ENCODE data around the gene BRAT1. TPM values are rescaled to one million over a fixed set of nuclear protein-coding genes. Genes with fewer than 3 reads are reported as not detected.
A peak's percentile ranks its signal among the peaks of the same experiment; 100 is the strongest.

The BRAT1 gene
- 10 to 100 TPM; 40.5 to 88.4 (median 60.6) TPM for total RNA-seq

DNA sequence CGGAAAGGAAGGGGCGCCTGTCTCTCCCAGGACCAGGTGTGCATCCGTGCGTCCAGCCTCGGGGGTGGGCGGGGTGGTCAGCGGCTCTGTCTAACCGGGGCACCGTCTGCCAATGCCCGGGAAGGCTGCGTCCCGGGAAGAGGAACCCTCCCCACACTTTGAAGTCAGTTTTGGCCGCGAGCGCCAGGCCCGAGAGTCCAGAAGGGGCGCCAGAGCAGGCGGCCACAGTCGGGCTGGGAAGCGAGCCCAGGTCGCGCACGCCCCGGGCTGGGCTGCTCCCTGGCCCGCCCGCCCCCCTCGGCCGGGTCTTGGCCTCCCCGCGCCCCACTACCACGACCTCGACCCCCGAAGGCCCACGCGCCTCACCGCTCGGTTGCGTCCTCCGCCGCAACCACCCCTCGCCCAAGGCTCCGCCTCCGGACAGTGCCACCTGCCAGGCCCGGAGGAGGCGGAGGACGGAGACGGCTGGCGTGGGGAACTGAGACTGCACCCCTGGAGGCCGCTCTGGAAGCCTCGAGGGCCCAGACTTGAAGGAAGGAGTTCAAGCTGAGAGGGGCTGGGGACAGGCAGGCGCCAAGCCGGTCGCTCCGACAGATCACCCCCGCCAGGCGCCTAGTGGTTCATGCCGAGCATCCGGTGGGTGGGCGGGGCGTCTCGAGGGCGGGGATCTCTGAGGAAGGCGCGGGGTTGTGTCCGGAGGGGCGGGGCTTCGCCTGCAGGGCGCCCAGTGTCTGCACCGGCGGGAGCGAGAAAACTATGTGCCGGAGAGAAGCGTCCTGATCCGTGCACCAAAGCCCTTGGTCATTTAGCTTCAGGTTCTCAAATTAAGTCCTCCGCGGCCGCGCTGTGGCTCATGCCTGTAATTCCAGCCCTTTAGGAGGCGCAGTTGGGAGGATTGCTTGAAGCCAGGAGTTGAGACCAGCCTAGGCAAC lies at the start of gene BRAT1:
TSS of gene BRAT1 (minus strand) at position 404 of the 932 bp plus-strand sequence. CDS start 1,093 bp downstream, outside the sequence.
- H3K4me3 ChIP-seq (ENCODE audit: low read depth, poor library complexity, severe bottlenecking), result peak within 1 kb of the TSS; percentile 56
- TF ChIP-seq, protein P1, sequence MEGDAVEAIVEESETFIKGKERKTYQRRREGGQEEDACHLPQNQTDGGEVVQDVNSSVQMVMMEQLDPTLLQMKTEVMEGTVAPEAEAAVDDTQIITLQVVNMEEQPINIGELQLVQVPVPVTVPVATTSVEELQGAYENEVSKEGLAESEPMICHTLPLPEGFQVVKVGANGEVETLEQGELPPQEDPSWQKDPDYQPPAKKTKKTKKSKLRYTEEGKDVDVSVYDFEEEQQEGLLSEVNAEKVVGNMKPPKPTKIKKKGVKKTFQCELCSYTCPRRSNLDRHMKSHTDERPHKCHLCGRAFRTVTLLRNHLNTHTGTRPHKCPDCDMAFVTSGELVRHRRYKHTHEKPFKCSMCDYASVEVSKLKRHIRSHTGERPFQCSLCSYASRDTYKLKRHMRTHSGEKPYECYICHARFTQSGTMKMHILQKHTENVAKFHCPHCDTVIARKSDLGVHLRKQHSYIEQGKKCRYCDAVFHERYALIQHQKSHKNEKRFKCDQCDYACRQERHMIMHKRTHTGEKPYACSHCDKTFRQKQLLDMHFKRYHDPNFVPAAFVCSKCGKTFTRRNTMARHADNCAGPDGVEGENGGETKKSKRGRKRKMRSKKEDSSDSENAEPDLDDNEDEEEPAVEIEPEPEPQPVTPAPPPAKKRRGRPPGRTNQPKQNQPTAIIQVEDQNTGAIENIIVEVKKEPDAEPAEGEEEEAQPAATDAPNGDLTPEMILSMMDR (IDR thresholded peaks at IDR 0.05), result no peak
- TF ChIP-seq POLR2A (IDR thresholded peaks at IDR 0.05), result peak in 1 of 2 donors; percentile 8
- WGBS, 2 donors, result 0% methylated on average over 48 to 56 of the region's 79 CpGs
- intact Hi-C loops (cut with DNase I; ENCODE audit: low total_unique reads), result no loop called here
- DNase-seq (ENCODE audit: low spot score in 2 of 2), result peak; percentile 96 to 100

- WGBS, 2 donors, result 88 to 91% methylated on average over 29 of the region's 29 CpGs
- H3K4me3 ChIP-seq (ENCODE audit: low read depth, poor library complexity, severe bottlenecking), result no peak overlapping the region
- intact Hi-C loops (cut with DNase I; ENCODE audit: low total_unique reads), result no loop called here
- DNase-seq (ENCODE audit: low spot score in 2 of 2), result no peak
- no peak for TF ChIP-seq POLR2A (IDR thresholded peaks at IDR 0.05)
These were observed 49.4 kb upstream of the BRAT1 start for GRCh38 chr7:2604608-2605174.

DNA sequence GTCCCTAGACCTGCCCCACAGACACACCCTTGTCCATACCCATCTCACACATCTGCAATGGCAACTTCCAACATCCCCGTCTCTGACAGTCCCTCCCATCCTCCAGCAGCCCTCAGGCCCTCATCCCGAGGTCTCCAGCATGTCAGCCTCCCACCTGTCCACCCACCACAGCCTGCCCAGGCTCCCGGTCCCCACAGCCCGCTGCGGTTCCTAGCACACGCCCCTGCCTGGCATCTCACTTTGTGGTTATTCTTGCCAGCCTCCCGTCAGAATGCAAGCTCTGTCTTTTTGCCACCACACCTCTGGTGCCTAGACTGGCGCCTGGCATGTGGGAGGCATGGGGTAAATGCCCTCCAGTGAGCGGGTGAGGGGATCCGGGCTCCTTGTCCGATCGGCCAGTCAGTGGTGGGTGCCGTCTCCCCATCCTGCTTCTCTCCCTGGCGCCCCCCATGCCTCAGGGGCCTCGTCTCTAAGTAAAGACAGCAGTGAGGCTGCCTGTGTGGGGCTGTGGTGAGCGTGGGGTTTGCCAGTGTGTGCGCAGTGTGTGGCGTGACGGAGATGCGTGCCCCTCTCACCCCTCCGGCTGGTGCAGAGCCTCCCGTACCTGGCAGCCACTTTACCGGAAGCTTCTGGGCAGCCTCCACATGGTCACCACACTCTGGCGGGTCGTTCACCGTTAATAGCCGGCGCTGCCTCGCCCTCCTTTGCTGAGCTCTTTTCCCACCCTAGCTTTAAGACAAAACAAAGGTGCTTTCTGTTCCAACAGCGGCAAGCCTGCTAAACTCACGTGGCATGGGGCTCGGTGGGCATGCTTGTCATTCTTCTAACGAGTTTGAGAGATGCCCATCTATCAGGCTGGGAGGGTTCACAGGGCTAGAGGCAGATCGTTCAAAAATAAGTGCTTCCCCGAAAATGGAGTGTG lies 48.0 kb upstream of the BRAT1 start:
- no peak for DNase-seq (ENCODE audit: low spot score in 2 of 2)
- WGBS, 2 donors, result 84 to 89% methylated on average over 33 to 35 of the region's 35 CpGs
- H3K4me3 ChIP-seq (ENCODE audit: low read depth, poor library complexity, severe bottlenecking), result no peak overlapping the region
- intact Hi-C loops (cut with DNase I; ENCODE audit: low total_unique reads), result no loop called here
- TF ChIP-seq, protein P1 (IDR thresholded peaks at IDR 0.05), result no peak
- no peak for TF ChIP-seq POLR2A (IDR thresholded peaks at IDR 0.05)

- H3K4me3 ChIP-seq (ENCODE audit: low read depth, poor library complexity, severe bottlenecking), result no peak overlapping the region
- 73 to 84% methylated on average over 17 to 19 of the region's 19 CpGs for WGBS, 2 donors
- no peak for TF ChIP-seq POLR2A (IDR thresholded peaks at IDR 0.05)
- TF ChIP-seq, protein P1 (IDR thresholded peaks at IDR 0.05), result no peak
- intact Hi-C loops (cut with DNase I; ENCODE audit: low total_unique reads), result no loop called here
- no peak for DNase-seq (ENCODE audit: low spot score in 2 of 2)
These were observed 47.2 kb upstream of the BRAT1 start for GRCh38 chr7:2602406-2603043.

- DNase-seq (ENCODE audit: low spot score in 2 of 2), result no peak
- H3K4me3 ChIP-seq (ENCODE audit: low read depth, poor library complexity, severe bottlenecking), result no peak overlapping the region
- intact Hi-C loops (cut with DNase I; ENCODE audit: low total_unique reads), result no loop called here
- no peak for TF ChIP-seq POLR2A (IDR thresholded peaks at IDR 0.05)
- TF ChIP-seq, protein P1 (IDR thresholded peaks at IDR 0.05), result no peak
- WGBS, 2 donors, result 92 to 97% methylated on average over 10 to 11 of the region's 11 CpGs
These were observed 46.6 kb upstream of the BRAT1 start for GRCh38 chr7:2601907-2602306.

Data from lower leg skin (tissue), 4 donors.